HG03097 (cell line): ENCODE data around the gene RAB21.
A peak's percentile ranks its signal among the peaks of the same experiment; 100 is the strongest.
"Not testable (repeated sequence)": the region's sequence is repeated elsewhere in the genome, so short reads cannot be mapped to it uniquely, and the experiment has no call there.

Source experiments
- ATAC-seq: cut with Tn5 transposase; IDR thresholded peaks from one replicate; pipeline ENCODE4 v1.9.1; 2021; ENCODE audit not compliant: unreplicated experiment, low FRiP score

Gene RAB21

DNA sequence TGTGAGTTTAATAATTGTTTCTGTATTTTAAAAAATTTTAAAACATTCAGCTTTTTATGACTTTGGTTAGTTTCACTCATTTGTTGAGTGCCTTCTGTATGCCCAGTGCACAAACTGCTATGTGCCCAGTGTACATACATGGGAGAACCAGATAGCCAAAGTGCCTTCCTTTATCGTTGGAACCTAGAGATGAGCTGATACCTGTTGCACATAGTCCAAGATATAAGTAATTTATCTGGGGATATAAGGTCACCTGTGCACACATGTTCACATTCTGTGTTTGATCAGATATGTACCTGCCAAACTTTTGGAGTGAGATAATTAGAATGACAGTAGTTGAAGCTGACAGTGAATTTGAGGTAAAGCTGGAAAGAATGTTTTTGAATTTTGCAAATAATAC, 37.9 kb downstream of the RAB21 start:
- ATAC-seq: no peak

DNA sequence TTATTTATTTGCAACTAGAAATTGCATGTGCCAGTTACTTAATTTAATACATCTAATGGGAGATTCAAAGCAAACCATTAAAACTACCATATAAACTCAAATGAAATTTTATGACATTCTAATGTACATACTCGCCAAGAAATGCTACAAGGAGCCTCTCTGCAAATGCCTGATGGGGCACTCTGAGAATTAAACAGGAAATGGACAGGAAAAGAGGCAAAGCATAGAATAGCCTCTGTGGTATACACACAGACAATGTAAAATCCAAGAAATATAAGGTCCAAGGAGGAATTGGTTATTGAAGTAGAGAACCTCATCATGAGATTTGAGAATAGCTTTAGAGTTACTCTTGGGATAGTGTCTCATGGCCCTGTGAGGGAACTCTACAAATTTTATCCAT, 41.2 kb downstream of the RAB21 start:
- no peak for ATAC-seq

DNA sequence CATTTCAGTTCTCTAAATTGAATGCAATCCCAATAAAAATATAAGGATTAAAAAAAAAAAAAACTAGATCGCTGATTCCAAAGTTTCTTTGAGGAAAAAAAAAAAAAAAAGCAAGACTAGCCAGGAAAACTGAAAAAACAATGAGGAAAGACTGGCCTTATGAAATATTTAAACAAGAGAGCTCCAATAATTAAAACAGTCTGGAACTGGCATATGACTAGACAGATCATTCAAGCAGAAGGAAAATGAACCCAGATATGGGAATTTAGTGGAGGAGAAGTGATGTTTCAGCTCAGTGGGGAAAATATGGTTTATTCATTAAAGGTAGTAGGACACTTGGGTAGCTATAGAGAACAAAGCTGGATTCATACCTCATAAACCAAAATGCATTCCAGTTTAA, 42.9 kb downstream of the RAB21 start:
- ATAC-seq: no peak

DNA sequence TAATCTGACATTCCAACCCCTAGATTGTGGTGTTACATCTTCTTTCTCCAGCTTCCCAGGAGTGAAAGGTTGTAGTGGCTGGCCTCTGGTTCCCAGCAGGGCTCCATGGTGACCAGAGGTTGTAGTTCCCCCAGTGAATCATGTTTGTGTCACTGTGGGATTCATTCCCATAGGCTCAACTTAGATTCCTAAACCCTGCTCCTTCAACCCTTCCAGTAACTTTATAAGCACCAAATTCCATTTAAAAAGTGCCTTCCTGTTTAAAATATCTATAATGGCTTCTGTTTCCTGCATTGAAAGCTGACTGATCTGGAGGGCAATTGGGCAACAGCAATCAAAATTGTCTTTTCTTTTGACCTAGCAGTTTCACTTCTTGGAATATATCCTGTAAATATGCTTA, 44.4 kb downstream of the RAB21 start:
- ATAC-seq: no peak

DNA sequence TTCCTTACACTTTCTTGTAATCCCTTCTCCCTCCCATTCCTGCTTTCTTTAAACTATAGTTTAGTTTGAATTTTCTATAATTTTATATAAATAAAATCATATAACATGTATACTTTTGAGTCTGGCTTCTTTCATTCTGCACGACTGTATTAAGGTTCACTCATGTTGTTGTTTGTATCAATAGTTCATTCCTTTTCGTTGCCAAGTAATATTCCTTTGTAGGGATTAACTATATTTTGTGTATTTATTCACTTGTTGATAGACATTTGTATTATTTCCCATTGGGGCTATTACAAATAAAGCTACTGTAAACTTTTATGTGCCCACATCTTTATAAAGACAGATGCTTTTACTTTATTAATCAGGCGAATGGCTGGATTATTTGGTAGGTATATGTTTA, 45.5 kb downstream of the RAB21 start:
- no peak for ATAC-seq

DNA sequence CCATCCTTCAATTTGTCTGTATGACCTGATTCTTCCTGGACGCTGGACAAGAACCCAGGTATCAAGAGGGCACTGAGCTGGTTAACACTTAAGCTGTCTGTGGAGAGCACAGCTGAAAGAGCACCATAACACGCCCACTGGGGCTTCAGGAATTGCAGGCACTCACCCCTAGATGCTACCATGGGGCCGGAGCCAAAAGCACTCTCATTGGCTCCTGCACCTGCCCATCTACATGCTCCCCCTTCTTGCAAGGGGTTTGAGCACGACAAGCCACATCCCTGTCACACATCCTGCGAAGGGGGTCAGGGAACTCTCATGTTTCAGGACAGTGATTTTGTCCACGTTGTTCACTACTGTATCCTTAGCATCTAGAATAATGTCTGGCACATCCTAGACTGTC, 49.8 kb downstream of the RAB21 start:
- ATAC-seq: no peak

DNA sequence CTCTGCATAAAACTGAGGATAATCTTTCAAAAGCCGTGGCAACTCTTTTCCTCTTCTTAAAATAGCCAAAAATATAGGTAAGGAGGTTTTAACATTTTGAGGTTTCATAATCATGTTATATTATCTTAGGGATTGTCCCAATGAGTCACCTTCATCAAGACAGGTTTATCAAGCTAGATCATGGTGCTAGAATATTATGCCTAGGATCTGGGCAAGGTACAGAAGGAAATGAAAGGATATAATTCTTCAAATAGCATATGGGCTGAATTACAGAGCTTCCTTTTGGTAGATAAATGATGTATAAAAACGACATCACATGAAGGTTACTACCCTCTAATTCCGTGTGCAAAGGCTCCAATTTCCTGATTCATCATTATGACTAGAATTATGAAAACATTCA, 56.3 kb downstream of the RAB21 start:
- no peak for ATAC-seq

DNA sequence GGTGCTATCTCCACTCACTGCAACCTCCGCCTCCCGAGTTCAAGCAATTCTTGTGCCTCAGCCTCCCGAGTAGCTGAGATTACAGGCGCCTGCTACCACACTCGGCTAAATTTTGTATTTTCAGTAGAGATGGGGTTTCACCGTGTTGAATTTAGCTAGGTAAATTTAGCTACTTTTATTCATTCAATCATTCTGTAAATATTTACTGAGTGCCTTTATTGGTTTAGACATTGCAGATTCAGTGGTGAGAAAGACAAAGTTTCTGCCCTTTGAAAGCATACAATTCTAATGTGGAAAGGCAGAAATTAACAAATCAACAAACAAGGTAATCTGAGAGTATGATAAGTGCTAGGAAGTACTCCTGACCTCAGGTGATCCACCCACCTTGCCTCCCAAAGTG, 60.6 kb downstream of the RAB21 start:
- ATAC-seq: not testable (repeated sequence)

DNA sequence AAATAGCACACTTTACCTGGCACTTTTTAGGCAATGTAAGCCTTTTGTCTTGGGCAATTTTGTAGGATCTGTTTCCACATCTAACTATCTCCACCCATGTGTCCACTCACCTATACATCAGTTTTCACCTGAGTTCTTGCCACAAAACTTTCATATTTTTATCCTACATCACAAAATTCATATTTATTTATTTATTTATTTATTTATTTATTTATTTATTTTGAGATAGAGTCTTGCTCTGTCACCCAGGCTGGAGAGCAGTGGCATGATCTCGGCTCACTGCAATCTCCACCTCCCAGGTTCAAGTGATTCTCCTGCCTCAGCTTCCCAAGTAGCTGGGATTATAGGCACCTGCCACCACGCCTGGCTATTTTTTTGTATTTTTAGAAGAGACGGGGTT, 67.4 kb downstream of the RAB21 start:
- not testable (repeated sequence) for ATAC-seq

DNA sequence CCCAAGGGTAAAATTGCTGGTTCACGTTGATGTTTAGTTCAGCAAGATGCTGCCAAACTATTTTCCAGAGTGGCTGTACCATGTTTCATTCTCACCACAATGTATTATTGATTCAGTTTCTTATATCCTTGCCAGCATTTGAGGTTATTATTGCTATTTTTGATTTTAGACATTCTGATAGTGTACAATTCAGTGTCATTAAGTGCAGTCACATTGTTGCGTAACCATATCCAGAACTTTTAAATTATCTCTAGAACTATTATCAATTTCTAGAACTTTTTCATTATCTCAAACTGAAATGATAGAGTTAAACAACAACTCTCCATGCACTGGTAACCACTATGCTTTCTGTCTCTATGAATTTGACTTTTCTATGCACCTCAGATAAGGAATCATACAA, 74.2 kb downstream of the RAB21 start:
- no peak for ATAC-seq

DNA sequence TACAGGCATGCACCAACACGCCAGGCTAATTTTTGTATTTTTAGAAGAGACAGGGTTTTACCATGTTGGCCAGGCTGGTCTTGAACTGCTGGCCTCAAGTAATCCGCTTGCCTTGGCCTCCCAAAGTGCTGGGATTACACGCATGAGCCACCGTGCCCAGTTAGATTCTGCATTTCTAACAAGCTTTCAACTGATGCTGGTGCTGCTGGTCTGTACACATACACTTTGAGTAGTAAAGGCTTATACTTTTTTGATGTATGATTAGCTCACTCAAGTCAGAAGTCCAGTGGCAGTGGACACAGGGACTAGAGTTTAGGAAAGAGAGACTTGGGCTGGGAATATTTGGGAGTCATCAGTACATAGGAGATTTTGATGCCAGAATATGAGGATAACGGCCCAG, 82.7 kb downstream of the RAB21 start:
- no peak for ATAC-seq

DNA sequence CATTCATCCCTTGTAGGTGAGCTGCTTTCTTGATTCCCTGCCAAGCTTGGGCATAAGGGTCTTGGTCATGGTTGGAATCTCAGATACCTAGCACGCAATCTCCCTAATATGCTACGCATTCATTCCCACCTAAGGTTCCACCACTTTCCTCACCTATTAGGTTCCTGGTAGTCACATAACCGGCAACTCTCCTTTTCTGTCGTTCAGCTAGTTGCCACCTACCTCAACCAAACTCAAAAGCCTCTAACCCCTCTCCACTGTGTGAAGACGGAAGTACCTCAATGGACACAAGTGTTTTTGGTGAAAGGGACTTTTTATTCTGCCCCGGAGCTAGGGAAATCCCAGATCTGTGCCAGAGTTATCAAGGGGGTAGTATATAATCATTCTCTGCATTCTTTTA, 83.6 kb downstream of the RAB21 start:
- no peak for ATAC-seq

DNA sequence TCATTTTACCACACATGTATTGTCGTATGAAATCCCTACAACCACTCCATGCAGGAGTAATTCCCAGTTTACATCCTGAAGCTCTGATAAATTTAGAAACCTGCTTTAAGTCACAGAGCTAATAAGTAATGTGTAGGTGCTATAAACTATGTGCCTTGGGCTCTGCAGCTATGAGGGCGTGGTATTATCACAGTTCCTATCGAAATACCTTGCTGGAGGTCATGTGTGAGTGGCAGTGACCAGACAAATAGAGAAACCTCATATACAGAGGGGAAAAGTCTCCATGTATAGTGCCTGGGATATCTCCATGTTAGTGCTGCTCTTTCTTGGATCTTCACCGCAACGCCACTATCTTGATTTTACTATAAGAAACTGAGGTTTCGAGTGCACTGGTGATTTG, 84.0 kb downstream of the RAB21 start:
- ATAC-seq: no peak

DNA sequence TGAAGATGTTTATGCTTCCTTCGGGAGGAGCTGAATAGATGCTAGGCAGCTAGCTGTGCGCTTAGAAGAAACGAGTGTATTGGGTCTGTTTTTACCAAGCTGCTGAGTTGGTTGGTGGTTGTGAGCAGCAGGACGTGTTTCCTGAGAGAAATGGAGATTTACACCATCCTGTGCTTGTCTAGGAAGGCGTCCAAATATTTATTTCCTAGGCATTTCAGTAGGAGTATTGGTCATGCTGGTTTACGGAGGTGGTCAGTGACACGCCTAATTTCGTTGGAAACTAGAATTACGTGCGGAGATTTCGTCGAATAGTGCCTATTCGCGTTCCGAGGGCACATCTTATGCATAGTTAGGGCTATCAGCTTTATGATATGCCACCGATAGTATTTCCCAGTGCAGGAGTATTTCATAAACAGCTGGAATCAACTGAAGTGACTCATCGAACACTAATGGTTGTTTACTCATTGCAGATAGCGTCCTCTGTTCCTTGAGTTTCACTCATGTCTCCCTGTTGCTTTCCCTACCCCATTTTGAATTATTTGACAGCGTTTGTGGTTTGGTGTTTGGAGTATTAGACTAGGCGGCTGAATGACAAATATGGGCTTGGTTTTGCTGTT, 85.7 kb downstream of the RAB21 start:
- ATAC-seq: peak; percentile 27

DNA sequence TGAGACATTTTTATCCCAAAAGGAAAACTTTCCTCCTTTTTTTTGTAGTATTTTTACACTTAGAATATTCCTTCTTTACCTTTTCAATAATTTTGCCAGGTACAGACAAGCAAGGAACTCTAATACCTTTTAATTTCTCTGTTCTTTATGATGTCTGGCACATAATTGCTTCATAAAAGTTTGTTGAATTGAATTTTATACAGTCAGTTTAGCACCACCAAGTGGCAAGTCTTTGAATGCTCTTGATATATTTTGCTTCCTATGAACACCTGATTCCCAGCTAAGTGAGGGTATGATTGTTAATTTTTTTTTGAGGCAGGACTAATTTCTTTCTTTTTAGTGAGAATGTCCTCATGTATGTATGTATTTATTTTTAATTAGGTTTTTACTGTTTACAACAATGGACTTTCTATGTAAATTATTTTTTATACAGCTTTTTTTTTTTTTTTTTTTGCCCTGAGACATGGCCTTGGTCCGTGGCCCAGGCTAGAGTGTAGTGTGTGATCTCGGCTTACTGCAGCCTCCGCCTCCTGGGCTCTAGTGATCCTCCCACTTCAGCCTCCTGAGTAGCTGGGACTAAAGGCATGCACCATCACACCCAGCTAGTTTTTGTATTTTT, 91.8 kb downstream of the RAB21 start:
- no peak for ATAC-seq

DNA sequence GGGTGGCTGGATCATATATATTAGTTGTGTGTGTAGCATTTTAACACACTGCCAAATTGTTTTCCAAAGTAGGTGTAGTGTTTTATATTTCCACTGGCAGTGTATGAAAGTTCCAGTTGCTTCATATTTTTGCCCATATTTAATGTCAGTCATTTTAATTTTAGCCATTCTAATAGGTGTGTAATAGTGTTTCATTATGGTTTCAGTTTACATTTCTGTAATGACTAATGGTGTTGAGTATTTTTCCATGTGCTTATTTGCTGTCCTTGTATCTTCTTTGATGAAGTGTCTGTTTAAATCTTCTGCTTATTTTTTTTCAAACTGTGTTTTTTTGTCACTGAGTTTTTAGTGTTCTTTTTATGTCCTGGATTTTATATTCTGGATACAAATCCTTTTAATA, 93.5 kb downstream of the RAB21 start:
- no peak for ATAC-seq

DNA sequence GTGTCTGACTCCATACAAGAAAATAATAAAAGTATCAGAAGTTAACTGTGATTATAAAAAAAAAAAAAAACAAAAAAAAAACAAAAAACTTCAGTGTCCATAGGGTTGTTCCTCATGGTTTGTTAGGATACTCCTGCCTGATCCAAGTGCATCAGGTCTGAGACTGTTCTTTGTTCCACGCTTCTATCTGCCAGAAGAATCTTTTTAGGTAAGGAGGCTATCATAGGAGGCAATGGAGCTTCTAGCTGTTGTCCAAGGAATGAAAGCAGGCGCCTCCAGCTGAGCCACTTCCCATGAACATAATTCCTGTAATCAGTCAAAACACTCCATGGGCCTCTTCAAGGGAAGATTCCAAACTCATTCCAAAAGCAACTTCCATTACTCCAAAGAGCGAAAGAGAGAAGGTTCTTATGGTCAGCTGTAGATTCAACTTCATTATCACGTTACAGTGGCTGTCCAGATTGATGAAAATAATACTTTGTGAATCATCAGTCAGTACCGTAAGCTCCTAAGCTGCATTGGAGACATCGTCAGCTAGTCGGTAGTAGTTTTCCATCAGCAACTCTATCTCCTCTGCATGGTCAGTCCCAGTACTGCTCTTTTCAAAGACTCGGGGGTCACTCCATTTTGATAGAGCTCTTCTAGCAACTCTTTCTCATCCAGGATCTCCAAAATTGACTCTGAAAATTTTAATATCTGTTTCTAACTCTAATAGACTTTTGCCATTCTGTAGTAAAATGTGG, 94.6 kb downstream of the RAB21 start:
- ATAC-seq: no peak
